Lower leg skin (tissue), 3 donors: ENCODE measurements around the gene CRX.

Experiments
- CTCF ChIP-seq, 3 donors: fragments of 450-650 bp; IDR thresholded peaks; one replicate each; pipeline ENCODE4 v1.5.1; 2016; ENCODE audit warnings: antibody characterized with exemption in 3 of 3, mild to moderate bottlenecking in 3 of 3, moderate library complexity in 2 of 3
- POLR2A ChIP-seq, 2 donors: fragments of 450-650 bp; IDR thresholded peaks; one replicate each; pipeline ENCODE4 v1.6.1; 2016 to 2017; ENCODE audit warnings: antibody characterized with exemption in 2 of 2, mild to moderate bottlenecking in 1 of 2, moderate library complexity in 1 of 2

- TF ChIP-seq CTCF (IDR thresholded peaks at IDR 0.05) (no peak), POLR2A (IDR thresholded peaks at IDR 0.05) (no peak)
Observed at GRCh38 chr19:47776568-47776967, 45.2 kb upstream of the CRX start.
